CD4-positive, alpha-beta T cell treated with Interleukin-12 subunit alpha and Interleukin-12 subunit beta, for 1 hour (primary cell): ENCODE measurements around the gene NPAS2.

Experiments
- DNase-seq: peaks from one replicate; pipeline ENCODE4 v3.0.0-alpha.2; 2020

NPAS2 gene

GRCh38 chr2:100793982-100794381 lies 26.0 kb upstream of the NPAS2 start:
- no peak for DNase-seq

GRCh38 chr2:100796499-100797100 lies 23.3 kb upstream of the NPAS2 start:
- no peak for DNase-seq

GRCh38 chr2:100799686-100800085 lies 20.3 kb upstream of the NPAS2 start:
- no peak for DNase-seq

GRCh38 chr2:100800915-100801314 lies 19.0 kb upstream of the NPAS2 start:
- no peak for DNase-seq

- DNase-seq, result no peak
These were observed 18.5 kb upstream of the NPAS2 start for GRCh38 chr2:100801402-100801801.

GRCh38 chr2:100802066-100802465 lies 17.9 kb upstream of the NPAS2 start:
- no peak for DNase-seq

GRCh38 chr2:100803334-100803733 lies 16.6 kb upstream of the NPAS2 start:
- DNase-seq, result no peak

GRCh38 chr2:100806550-100806949 lies 13.4 kb upstream of the NPAS2 start:
- DNase-seq, result no peak

GRCh38 chr2:100807707-100808106 lies 12.2 kb upstream of the NPAS2 start:
- no peak for DNase-seq

GRCh38 chr2:100808582-100808981 lies 11.4 kb upstream of the NPAS2 start:
- DNase-seq, result no peak

GRCh38 chr2:100809506-100809905 lies 10.4 kb upstream of the NPAS2 start:
- DNase-seq, result no peak

- DNase-seq, result no peak
These were observed 9.3 kb upstream of the NPAS2 start for GRCh38 chr2:100810603-100811145.

GRCh38 chr2:100812116-100812515 lies 7.8 kb upstream of the NPAS2 start:
- DNase-seq, result no peak

GRCh38 chr2:100812573-100812972 lies 7.4 kb upstream of the NPAS2 start:
- no peak for DNase-seq

- DNase-seq, result peak; percentile 2
These were observed 6.4 kb upstream of the NPAS2 start for GRCh38 chr2:100813527-100813926.

GRCh38 chr2:100814043-100814442 lies 5.9 kb upstream of the NPAS2 start:
- DNase-seq, result no peak

- DNase-seq, result no peak
These were observed 5.5 kb upstream of the NPAS2 start for GRCh38 chr2:100814453-100814852.

GRCh38 chr2:100817388-100817985 lies 2.5 kb upstream of the NPAS2 start:
- DNase-seq, result no peak

- DNase-seq, result no peak
These were observed 1.8 kb upstream of the NPAS2 start for GRCh38 chr2:100818003-100818605.

- DNase-seq, result no peak
These were observed 1.2 kb upstream of the NPAS2 start for GRCh38 chr2:100818606-100819369.

GRCh38 chr2:100820273-100820522 lies 259 bp downstream of the NPAS2 start:
- DNase-seq, result no peak

- no peak for DNase-seq
These were observed 750 bp downstream of the NPAS2 start for GRCh38 chr2:100820523-100821254.

GRCh38 chr2:100821255-100821910 lies 1.4 kb downstream of the NPAS2 start:
- DNase-seq, result no peak
